WERI-Rb-1 (cell line): ENCODE data around the gene CSGALNACT2.
"Not testable (repeated sequence)": the region's sequence is repeated elsewhere in the genome, so short reads cannot be mapped to it uniquely, and the experiment has no call there.

Experiments
- DNase-seq: peaks from one replicate; pipeline ENCODE4 v3.0.0-alpha.2; 2020
- H3K27ac ChIP-seq: fragments of 250-450 bp; sonication (Bioruptor Pico); 2 replicates; pipeline ENCODE4 v1.5.1; 2020; ENCODE audit warnings: mild to moderate bottlenecking, moderate library complexity
- H3K27me3 ChIP-seq: fragments of 250-450 bp; sonication (Bioruptor Pico); 2 replicates; pipeline ENCODE4 v1.5.1; 2021; ENCODE audit warnings: mild to moderate bottlenecking, low read depth, moderate library complexity; ENCODE audit not compliant: insufficient read depth, severe bottlenecking
- H3K36me3 ChIP-seq: fragments of 250-450 bp; sonication (Bioruptor Pico); 2 replicates; pipeline ENCODE4 v1.5.1; 2020; ENCODE audit warnings: mild to moderate bottlenecking, moderate library complexity
- H3K4me3 ChIP-seq: 2 replicates; pipeline ENCODE4 v1.5.1; 2011; ENCODE audit warnings: low read depth, mild to moderate bottlenecking, control low read depth, low read length
- H3K9me3 ChIP-seq: fragments of 250-450 bp; sonication (Bioruptor Pico); 2 replicates; pipeline ENCODE4 v1.5.1; 2021; ENCODE audit warnings: mild to moderate bottlenecking, moderate library complexity; ENCODE audit not compliant: severe bottlenecking
- CTCF ChIP-seq: IDR thresholded peaks from 2 replicates; pipeline ENCODE4 v1.5.1; 2011; ENCODE audit warnings: low read depth, mild to moderate bottlenecking, control low read depth, inconsistent platforms, low read length

CSGALNACT2 gene

GRCh38 chr10:43177595-43177994 lies 39.4 kb downstream of the CSGALNACT2 start:
- Histone ChIP-seq H3K4me3 (no peak overlapping the region), H3K27ac (no peak overlapping the region), H3K27me3 (no peaks in the 10 kb centered on the region), H3K36me3 (peaks cover 12% of the 10 kb centered on the region), H3K9me3 (no peaks in the 10 kb centered on the region)
- TF ChIP-seq CTCF: no peak
- no peak for DNase-seq

- peaks cover 14% of the 10 kb centered on the region for H3K36me3 ChIP-seq
- TF ChIP-seq CTCF: no peak
- DNase-seq: no peak
- no peaks in the 10 kb centered on the region for H3K9me3 ChIP-seq
- H3K27me3 ChIP-seq: no peaks in the 10 kb centered on the region
- H3K27ac ChIP-seq: no peak overlapping the region
- H3K4me3 ChIP-seq: no peak overlapping the region
These were observed 42.9 kb downstream of the CSGALNACT2 start for GRCh38 chr10:43181146-43181545.

GRCh38 chr10:43183764-43184163 lies 45.5 kb downstream of the CSGALNACT2 start:
- not testable (repeated sequence) for DNase-seq, H3K36me3 ChIP-seq, H3K27ac ChIP-seq, H3K27me3 ChIP-seq, H3K9me3 ChIP-seq, H3K4me3 ChIP-seq

GRCh38 chr10:43186150-43186549 lies 47.9 kb downstream of the CSGALNACT2 start:
- no peak for TF ChIP-seq CTCF
- no peak overlapping the region for H3K27ac ChIP-seq
- H3K27me3 ChIP-seq: no peaks in the 10 kb centered on the region
- no peak overlapping the region for H3K4me3 ChIP-seq
- no peak for DNase-seq
- H3K9me3 ChIP-seq: no peaks in the 10 kb centered on the region
- H3K36me3 ChIP-seq: 0 out of 2 replicates have a peak, but pooled peaks cover 2% of the 10 kb centered on the region

- Histone ChIP-seq H3K9me3 (no peaks in the 10 kb centered on the region), H3K27me3 (no peaks in the 10 kb centered on the region), H3K4me3 (no peak overlapping the region), H3K27ac (no peak overlapping the region), H3K36me3 (0 out of 2 replicates have a peak, but pooled peaks cover 2% of the 10 kb centered on the region)
- no peak for DNase-seq
- TF ChIP-seq CTCF: no peak
These were observed 49.0 kb downstream of the CSGALNACT2 start for GRCh38 chr10:43187213-43187612.

- no peak for TF ChIP-seq CTCF
- Histone ChIP-seq H3K27me3 (no peaks in the 10 kb centered on the region), H3K27ac (no peak overlapping the region), H3K4me3 (no peak overlapping the region), H3K9me3 (no peaks in the 10 kb centered on the region), H3K36me3 (no peaks in the 10 kb centered on the region)
- no peak for DNase-seq
These were observed 50.5 kb downstream of the CSGALNACT2 start for GRCh38 chr10:43188702-43189101.
